HG03565 (cell line): ENCODE data around the gene MAP1LC3A.

ENCODE experiments used
- ATAC-seq: cut with Tn5 transposase; IDR thresholded peaks from one replicate; pipeline ENCODE4 v1.9.1; 2021; ENCODE audit warnings: mild to moderate bottlenecking, moderate library complexity; ENCODE audit not compliant: unreplicated experiment

Gene MAP1LC3A

GRCh38 chr20:34528921-34529297, 29.6 kb upstream of the MAP1LC3A start:
- no peak for ATAC-seq

GRCh38 chr20:34529742-34530141, 28.8 kb upstream of the MAP1LC3A start:
- ATAC-seq: no peak

- no peak for ATAC-seq
Measured at GRCh38 chr20:34530342-34530741, 28.2 kb upstream of the MAP1LC3A start.

GRCh38 chr20:34531608-34532265, 26.8 kb upstream of the MAP1LC3A start:
- no peak for ATAC-seq

- no peak for ATAC-seq
Measured at GRCh38 chr20:34532320-34532719, 26.2 kb upstream of the MAP1LC3A start.

- no peak for ATAC-seq
Measured at GRCh38 chr20:34532756-34533155, 25.8 kb upstream of the MAP1LC3A start.

- ATAC-seq: no peak
Measured at GRCh38 chr20:34534391-34535165, 23.9 kb upstream of the MAP1LC3A start.

- ATAC-seq: no peak
Measured at GRCh38 chr20:34535301-34535840, 23.1 kb upstream of the MAP1LC3A start.

- no peak for ATAC-seq
Measured at GRCh38 chr20:34535857-34536256, 22.7 kb upstream of the MAP1LC3A start.

- no peak for ATAC-seq
Measured at GRCh38 chr20:34536798-34537394, 21.6 kb upstream of the MAP1LC3A start.

GRCh38 chr20:34537651-34538050, 20.9 kb upstream of the MAP1LC3A start:
- ATAC-seq: no peak

- ATAC-seq: no peak
Measured at GRCh38 chr20:34538671-34539123, 19.8 kb upstream of the MAP1LC3A start.

- ATAC-seq: no peak
Measured at GRCh38 chr20:34539756-34540155, 18.8 kb upstream of the MAP1LC3A start.

GRCh38 chr20:34540596-34541263, 17.8 kb upstream of the MAP1LC3A start:
- ATAC-seq: no peak

- no peak for ATAC-seq
Measured at GRCh38 chr20:34541264-34541901, 17.1 kb upstream of the MAP1LC3A start.

- ATAC-seq: no peak
Measured at GRCh38 chr20:34541917-34542316, 16.6 kb upstream of the MAP1LC3A start.

- no peak for ATAC-seq
Measured at GRCh38 chr20:34542439-34542838, 16.1 kb upstream of the MAP1LC3A start.

GRCh38 chr20:34543463-34544056, 15.0 kb upstream of the MAP1LC3A start:
- no peak for ATAC-seq

- ATAC-seq: no peak
Measured at GRCh38 chr20:34544109-34544796, 14.3 kb upstream of the MAP1LC3A start.

GRCh38 chr20:34546751-34547181, 11.8 kb upstream of the MAP1LC3A start:
- ATAC-seq: no peak
